ENCODE measurements around the gene BEND7.

GRCh38 chr10:13500201-13500600, 28.6 kb downstream of the BEND7 start:
- TF ChIP-seq CTCF (IDR thresholded peaks at IDR 0.05) = no peak
- TF ChIP-seq POLR2AphosphoS5 (IDR thresholded peaks at IDR 0.05; ENCODE audit: low read depth, low read length) = no peak
- TF ChIP-seq REST (IDR thresholded peaks at IDR 0.05; ENCODE audit: insufficient read depth in 1 of 2, low read depth in 2 of 2, low read length in 1 of 2) = no peak
- TF ChIP-seq TCF7L2 (IDR thresholded peaks at IDR 0.05; ENCODE audit: low read depth, low read length) = no peak
- no peak for TF ChIP-seq SIN3A (IDR thresholded peaks at IDR 0.05; ENCODE audit: borderline replicate concordance, insufficient read depth, low read depth, low read length)

Measured in Panc1 (cell line).